ENCODE measurements around the gene SLC25A13.

SLC25A13 gene

DNA sequence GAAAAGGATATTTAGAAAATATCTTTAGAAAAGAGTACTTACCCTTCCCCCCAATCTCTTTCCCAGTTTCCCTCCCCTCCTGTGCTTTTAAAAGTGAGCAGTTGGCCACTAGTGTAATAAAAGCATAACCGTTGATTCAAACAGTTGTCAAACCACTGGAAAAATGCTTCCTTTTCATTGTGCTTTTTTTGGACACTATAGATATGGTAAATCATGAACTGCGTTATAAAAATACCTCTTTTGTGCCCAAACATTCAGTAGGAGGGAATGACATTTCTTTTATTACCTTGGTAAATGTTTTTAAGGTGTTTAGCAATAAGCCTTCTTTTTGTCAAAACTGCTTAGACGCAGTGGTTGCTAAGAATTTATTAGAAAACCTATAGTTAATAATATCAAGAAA lies 232.4 kb downstream of the SLC25A13 start:
- no peak for TF ChIP-seq CTCF (IDR thresholded peaks at IDR 0.05; ENCODE audit: low read depth, low read length, missing control alignments)
- DNase-seq (ENCODE audit: low read depth), result no peak
- no peak overlapping the region for H3K4me3 ChIP-seq (ENCODE audit: low read depth, low read length)
- in situ Hi-C loops (cut with HindIII; ENCODE audit: low sequenced_read_pairs), result no loop called here

- DNase-seq (ENCODE audit: low read depth), result no peak
- TF ChIP-seq CTCF (IDR thresholded peaks at IDR 0.05; ENCODE audit: low read depth, low read length, missing control alignments), result no peak
- in situ Hi-C loops (cut with HindIII; ENCODE audit: low sequenced_read_pairs), result no loop called here
- no peak overlapping the region for H3K4me3 ChIP-seq (ENCODE audit: low read depth, low read length)
Observed at GRCh38 chr7:96088579-96088978, 233.3 kb downstream of the SLC25A13 start.

DNA sequence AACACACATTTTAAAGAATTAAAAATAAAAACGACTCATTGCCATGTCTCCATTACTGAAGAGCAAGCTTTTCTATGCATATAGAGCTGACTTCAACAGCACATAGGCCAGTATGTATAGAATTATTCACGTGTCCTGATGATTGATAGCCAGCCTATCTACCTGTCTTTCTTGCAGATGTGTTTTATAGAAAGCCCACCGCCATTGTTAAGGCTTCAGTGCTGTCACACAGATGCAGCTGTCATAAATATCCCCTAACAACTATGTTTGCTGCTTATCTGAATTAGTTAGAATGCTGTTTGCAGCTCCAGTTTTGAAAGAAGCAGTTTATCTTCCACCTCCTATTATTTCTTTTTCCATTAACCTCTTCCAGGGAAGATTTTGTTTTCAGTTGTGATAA lies 235.9 kb downstream of the SLC25A13 start:
- DNase-seq (ENCODE audit: low read depth), result no peak
- in situ Hi-C loops (cut with HindIII; ENCODE audit: low sequenced_read_pairs), result no loop called here
- no peak for TF ChIP-seq CTCF (IDR thresholded peaks at IDR 0.05; ENCODE audit: low read depth, low read length, missing control alignments)
- no peak overlapping the region for H3K4me3 ChIP-seq (ENCODE audit: low read depth, low read length)

DNA sequence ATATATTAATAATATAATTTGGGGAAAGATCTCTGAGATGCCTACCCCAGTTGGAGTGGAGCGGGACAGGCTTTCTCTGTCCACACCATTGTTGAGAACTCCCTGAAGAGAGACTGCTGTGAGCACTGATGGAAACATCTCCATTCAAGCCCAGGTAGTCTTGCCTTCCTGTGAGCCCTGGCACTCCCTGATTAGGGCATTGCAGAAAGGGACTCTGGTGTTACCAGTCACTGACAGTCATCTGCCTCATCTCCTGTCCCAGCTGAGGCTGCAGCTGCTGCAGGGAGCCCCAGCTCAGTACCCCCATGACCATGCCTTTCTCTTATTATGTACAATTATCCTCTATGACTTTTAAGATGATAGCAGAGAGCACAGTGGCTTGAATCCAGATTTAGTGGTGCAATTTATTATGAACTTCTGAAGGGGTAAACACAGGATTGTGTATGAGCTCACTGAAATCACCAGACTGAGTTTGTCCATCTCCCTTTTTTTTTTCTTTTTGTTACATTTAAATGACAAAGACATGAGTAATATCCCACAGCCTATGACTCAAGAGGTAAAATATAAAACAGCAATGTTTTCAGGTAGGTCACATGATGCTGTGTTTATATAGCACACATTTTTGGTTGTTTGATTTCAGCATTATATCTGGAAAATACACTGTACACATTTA lies 236.9 kb downstream of the SLC25A13 start:
- peak; percentile 16 for DNase-seq (ENCODE audit: low read depth)
- in situ Hi-C loops (cut with HindIII; ENCODE audit: low sequenced_read_pairs), result no loop called here
- no peak overlapping the region for H3K4me3 ChIP-seq (ENCODE audit: low read depth, low read length)
- no peak for TF ChIP-seq CTCF (IDR thresholded peaks at IDR 0.05; ENCODE audit: low read depth, low read length, missing control alignments)

DNA sequence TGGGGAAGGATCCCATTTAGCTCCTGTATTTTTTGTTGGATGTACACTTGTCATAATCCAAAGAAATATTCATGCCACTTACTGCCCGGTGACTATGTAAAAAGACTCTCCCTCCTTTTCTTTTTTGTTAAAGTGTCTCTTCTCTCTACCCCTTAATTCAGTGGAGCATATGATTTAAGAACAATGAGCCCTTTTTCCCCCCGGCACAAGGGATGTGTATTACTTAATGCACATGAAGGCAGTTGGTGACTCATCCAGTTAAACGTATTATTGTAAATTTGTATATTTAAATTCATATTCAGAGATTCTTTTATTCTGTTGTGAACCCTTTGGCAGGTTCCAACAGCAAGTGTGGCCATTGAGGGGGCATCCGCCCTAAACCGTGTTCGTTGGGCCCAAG lies 241.9 kb downstream of the SLC25A13 start:
- in situ Hi-C loops (cut with HindIII; ENCODE audit: low sequenced_read_pairs), result no loop called here
- no peak for TF ChIP-seq CTCF (IDR thresholded peaks at IDR 0.05; ENCODE audit: low read depth, low read length, missing control alignments)
- peak; percentile 2 for DNase-seq (ENCODE audit: low read depth)
- no peak overlapping the region for H3K4me3 ChIP-seq (ENCODE audit: low read depth, low read length)

- TF ChIP-seq CTCF (IDR thresholded peaks at IDR 0.05; ENCODE audit: low read depth, low read length, missing control alignments), result no peak
- no peak for DNase-seq (ENCODE audit: low read depth)
- in situ Hi-C loops (cut with HindIII; ENCODE audit: low sequenced_read_pairs), result no loop called here
- peak overlapping the region; percentile 58 for H3K4me3 ChIP-seq (ENCODE audit: low read depth, low read length)
Observed at GRCh38 chr7:96076350-96076707, 245.6 kb downstream of the SLC25A13 start.

All from astrocyte of the cerebellum (primary cell).